Measurements from ENCODE around the gene NCBP3. TPM values are rescaled to one million over a fixed set of nuclear protein-coding genes. Genes with fewer than 3 reads are reported as not detected.

The NCBP3 gene
- total and polyA plus RNA-seq, 2 of the 8 experiments (the other 6 are each of a cell fraction or from before 2014, with no cell fraction given), result 19.6 to 46.1 TPM

- TF ChIP-seq JUND (IDR thresholded peaks at IDR 0.05; ENCODE audit: low read length) (no peak), SIRT6 (IDR thresholded peaks at IDR 0.05; ENCODE audit: low read length) (no peak)
- DNase-seq (ENCODE audit: low read depth in 1 of 2, low spot score in 2 of 2) (no peak), FAIRE-seq (no peak)
- Histone ChIP-seq H3K27me3 (replicated peaks in 1 of 4; ENCODE audit: control insufficient read depth in 3 of 4, extremely low read depth in 1 of 4, insufficient read depth in 3 of 4, low read length in 3 of 4) (no peaks in the 10 kb centered on the region), H3K4ac (replicated peaks; ENCODE audit: insufficient read length, low read depth, low read length) (no peak overlapping the region), H3K9me3 (ENCODE audit: insufficient read depth in 2 of 2, low read depth in 1 of 2, low read length in 1 of 2) (no peaks in the 10 kb centered on the region), H3K79me2 (ENCODE audit: control insufficient read depth in 1 of 2, insufficient read depth in 2 of 2, low read length in 2 of 2) (no peaks in the 10 kb centered on the region), H3K4me2 (ENCODE audit: insufficient read depth in 1 of 2, low read depth in 2 of 2, low read length in 2 of 2) (no peak overlapping the region), H3K4me1 (replicated peaks in 1 of 4; ENCODE audit: control insufficient read depth in 3 of 4, insufficient read depth in 4 of 4, low read length in 3 of 4) (no peaks in the 10 kb centered on the region; a peak in 1 of 7 replicates), H3K14ac (ENCODE audit: insufficient read length) (no peak overlapping the region), H3K23me2 (ENCODE audit: low read depth, low read length) (no peaks in the 10 kb centered on the region), H2AK5ac (ENCODE audit: low read depth, low read length) (no peak overlapping the region), H4K5ac (ENCODE audit: insufficient read length, low read depth, low read length) (no peak overlapping the region), H3K79me1 (ENCODE audit: low read depth, low read length) (no peaks in the 10 kb centered on the region), H2AFZ (ENCODE audit: low read length) (no peak overlapping the region), H3K9ac (replicated peaks in 1 of 4; ENCODE audit: extremely low read depth in 1 of 4, low read depth in 3 of 4, low read length in 3 of 4) (no peak overlapping the region), H4K8ac (ENCODE audit: extremely low read depth, insufficient read depth, low read length) (no peak overlapping the region), H4K91ac (replicated peaks; ENCODE audit: insufficient read length, low read length) (no peak overlapping the region), H2BK120ac (replicated peaks; ENCODE audit: low read depth, low read length) (no peak overlapping the region), H2BK20ac (ENCODE audit: low read length) (no peak overlapping the region), H3K4me3 (ENCODE audit: extremely low read depth in 1 of 4, insufficient read depth in 2 of 4, low read depth in 3 of 4, low read length in 4 of 4) (no peak overlapping the region), H4K20me1 (replicated peaks in 1 of 2; ENCODE audit: control insufficient read depth in 1 of 2, insufficient read depth in 2 of 2, low read length in 2 of 2) (peaks cover 0 to 4% of the 10 kb centered on the region in 2 experiments), H3K56ac (replicated peaks; ENCODE audit: insufficient read length, low read depth, low read length) (no peak overlapping the region), H2BK12ac (ENCODE audit: low read depth, low read length) (no peak overlapping the region), H2BK15ac (ENCODE audit: low read length) (no peak overlapping the region), H2BK5ac (ENCODE audit: low read depth, low read length) (no peak overlapping the region), H3K18ac (ENCODE audit: extremely low read depth, low read length) (no peak overlapping the region), H3K36me3 (ENCODE audit: control insufficient read depth in 2 of 4, insufficient read depth in 4 of 4, low read length in 3 of 4) (peaks cover 0 to 16% (median 5%) of the 10 kb centered on the region in 4 experiments; a peak in 4 of 8 replicates), H3K23ac (ENCODE audit: insufficient read length) (no peak overlapping the region), H3K27ac (ENCODE audit: low read depth, low read length) (no peak overlapping the region)
- ChIA-PET CTCF (ENCODE audit: partially characterized antibody) (interaction anchor here (0.8 to 3.6 kb wide), 2 partner anchors 34 to 66 kb away, joined by 4 to 19 read pairs; no protein-coding TSS in a partner anchor), POLR2A (ENCODE audit: partially characterized antibody) (interaction anchor here (0.6 kb wide), 1 partner anchor 102 kb away, joined by 4 read pairs; no protein-coding TSS in a partner anchor)
- WGBS, 2 experiments (ENCODE audit: extremely low coverage in 1 of 2, insufficient coverage in 1 of 2, insufficient read length in 1 of 2, insufficient replicate concordance in 2 of 2, low coverage in 1 of 2, low lambda C conversion rate in 2 of 2, missing lambda C conversion rate in 1 of 2), result 92% methylated on average over 5 of the region's 5 CpGs; no CpG with 5 or more reads in 1 of the 2 experiments
Observed at GRCh38 chr17:3803308-3803640, 42.8 kb downstream of the NCBP3 start.
